ENCODE results near the gene GULP1.

- TF ChIP-seq POLR2A (IDR thresholded peaks at IDR 0.05), result no peak
- TF ChIP-seq, protein P1, sequence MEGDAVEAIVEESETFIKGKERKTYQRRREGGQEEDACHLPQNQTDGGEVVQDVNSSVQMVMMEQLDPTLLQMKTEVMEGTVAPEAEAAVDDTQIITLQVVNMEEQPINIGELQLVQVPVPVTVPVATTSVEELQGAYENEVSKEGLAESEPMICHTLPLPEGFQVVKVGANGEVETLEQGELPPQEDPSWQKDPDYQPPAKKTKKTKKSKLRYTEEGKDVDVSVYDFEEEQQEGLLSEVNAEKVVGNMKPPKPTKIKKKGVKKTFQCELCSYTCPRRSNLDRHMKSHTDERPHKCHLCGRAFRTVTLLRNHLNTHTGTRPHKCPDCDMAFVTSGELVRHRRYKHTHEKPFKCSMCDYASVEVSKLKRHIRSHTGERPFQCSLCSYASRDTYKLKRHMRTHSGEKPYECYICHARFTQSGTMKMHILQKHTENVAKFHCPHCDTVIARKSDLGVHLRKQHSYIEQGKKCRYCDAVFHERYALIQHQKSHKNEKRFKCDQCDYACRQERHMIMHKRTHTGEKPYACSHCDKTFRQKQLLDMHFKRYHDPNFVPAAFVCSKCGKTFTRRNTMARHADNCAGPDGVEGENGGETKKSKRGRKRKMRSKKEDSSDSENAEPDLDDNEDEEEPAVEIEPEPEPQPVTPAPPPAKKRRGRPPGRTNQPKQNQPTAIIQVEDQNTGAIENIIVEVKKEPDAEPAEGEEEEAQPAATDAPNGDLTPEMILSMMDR (IDR thresholded peaks at IDR 0.05), result no peak
These were observed 179.5 kb downstream of the GULP1 start for GRCh38 chr2:188471166-188471565.
